SK-N-SH treated with all-trans-retinoic acid at 6 μM for 48 hours (cell line): ENCODE data around the gene ANKRD49.

Source experiments
- ATAC-seq: fragments of 200-7000 bp; cut with Tn5 transposase; 3 replicates; pipeline ENCODE4 v1.9.1; 2020; ENCODE audit warnings: mild to moderate bottlenecking, moderate library complexity
- ARNTL ChIP-seq: fragments of 450-650 bp; formaldehyde crosslinking; IDR thresholded peaks from 2 replicates; pipeline ENCODE4 v1.5.0; 2020; ENCODE audit warnings: low read depth, mild to moderate bottlenecking, moderate library complexity, borderline replicate concordance
- CREB5 ChIP-seq: fragments of 250-450 bp; sonication (Bioruptor Pico); IDR thresholded peaks from 2 replicates; pipeline ENCODE4 v1.5.1; 2020; ENCODE audit warnings: low read depth, mild to moderate bottlenecking, moderate library complexity
- CSDC2 ChIP-seq: fragments of 250-450 bp; sonication (Bioruptor Pico); IDR thresholded peaks from 2 replicates; pipeline ENCODE4 v1.5.0; 2020; ENCODE audit warnings: mild to moderate bottlenecking, moderate library complexity
- ESRRG ChIP-seq: fragments of 250-450 bp; sonication (Bioruptor Pico); IDR thresholded peaks from 2 replicates; pipeline ENCODE4 v1.6.1; 2021; ENCODE audit warnings: mild to moderate bottlenecking
- GLIS3 ChIP-seq: fragments of 250-450 bp; sonication (Bioruptor Pico); IDR thresholded peaks from 2 replicates; pipeline ENCODE4 v1.5.0; 2020; ENCODE audit warnings: mild to moderate bottlenecking, moderate library complexity
- PATZ1 ChIP-seq: fragments of 250-450 bp; sonication (Bioruptor Pico); IDR thresholded peaks from 2 replicates; pipeline ENCODE4 v1.8.0; 2020; ENCODE audit warnings: mild to moderate bottlenecking, moderate library complexity, borderline replicate concordance
- POU6F1 ChIP-seq: fragments of 250-450 bp; sonication (Bioruptor Pico); IDR thresholded peaks from 2 replicates; pipeline ENCODE4 v1.8.0; 2021; ENCODE audit warnings: low read depth, mild to moderate bottlenecking, moderate library complexity, borderline replicate concordance
- PPARA ChIP-seq: fragments of 250-450 bp; sonication (Bioruptor Pico); IDR thresholded peaks from 2 replicates; pipeline ENCODE4 v1.5.0; 2020; ENCODE audit warnings: mild to moderate bottlenecking, borderline replicate concordance
- SNAI2 ChIP-seq: fragments of 250-450 bp; sonication (Bioruptor Pico); IDR thresholded peaks from 2 replicates; pipeline ENCODE4 v1.5.0; 2020; ENCODE audit warnings: mild to moderate bottlenecking, moderate library complexity
- TCF4 ChIP-seq: fragments of 250-450 bp; sonication (Bioruptor Pico); IDR thresholded peaks from 2 replicates; pipeline ENCODE4 v1.8.0; 2021; ENCODE audit warnings: mild to moderate bottlenecking, moderate library complexity, borderline replicate concordance
- TSHZ2 ChIP-seq: fragments of 250-450 bp; sonication (Bioruptor Pico); IDR thresholded peaks from 2 replicates; pipeline ENCODE4 v1.5.0; 2020; ENCODE audit warnings: mild to moderate bottlenecking, moderate library complexity
- ZC3H10 ChIP-seq: fragments of 250-450 bp; sonication (Bioruptor Pico); IDR thresholded peaks from 2 replicates; pipeline ENCODE4 v1.5.1; 2021; ENCODE audit warnings: mild to moderate bottlenecking, moderate library complexity
- ZFP3 ChIP-seq: fragments of 250-450 bp; sonication (Bioruptor Pico); IDR thresholded peaks from 2 replicates; pipeline ENCODE4 v1.5.0; 2020; ENCODE audit warnings: mild to moderate bottlenecking, moderate library complexity
- ZFP30 ChIP-seq: fragments of 450-650 bp; formaldehyde crosslinking; IDR thresholded peaks from 2 replicates; pipeline ENCODE4 v1.5.0; 2022; ENCODE audit warnings: mild to moderate bottlenecking, moderate library complexity
- ZNF565 ChIP-seq: fragments of 450-650 bp; formaldehyde crosslinking; conservative IDR thresholded peaks from 2 replicates; pipeline ENCODE4 v1.5.0; 2020; ENCODE audit warnings: low read depth, mild to moderate bottlenecking, moderate library complexity
- ZNF70 ChIP-seq: fragments of 450-650 bp; formaldehyde crosslinking; IDR thresholded peaks from 2 replicates; pipeline ENCODE4 v1.5.0; 2020; ENCODE audit warnings: mild to moderate bottlenecking, moderate library complexity
- ZNF8 ChIP-seq: fragments of 450-650 bp; formaldehyde crosslinking; IDR thresholded peaks from 2 replicates; pipeline ENCODE4 v1.5.0; 2020; ENCODE audit warnings: mild to moderate bottlenecking, moderate library complexity

ANKRD49 gene

GRCh38 chr11:94533696-94534630 is 40.2 kb downstream of the ANKRD49 start:
- no peak for TF ChIP-seq ZNF70 (CRISPR knock-in tag)
- no peak for TF ChIP-seq ZFP3 (CRISPR knock-in tag)
- TF ChIP-seq ZNF565 (CRISPR knock-in tag) = no peak
- no peak for TF ChIP-seq ZFP30
- no peak for TF ChIP-seq ARNTL (CRISPR knock-in tag)
- TF ChIP-seq POU6F1 (CRISPR knock-in tag) = no peak
- TF ChIP-seq GLIS3 (CRISPR knock-in tag) = no peak
- no peak for TF ChIP-seq SNAI2 (CRISPR knock-in tag)
- no peak for TF ChIP-seq TCF4 (CRISPR knock-in tag)
- no peak for TF ChIP-seq ZNF8 (CRISPR knock-in tag)

GRCh38 chr11:94536386-94536785 is 42.6 kb downstream of the ANKRD49 start:
- no peak for ATAC-seq
- TF ChIP-seq CREB5 (CRISPR knock-in tag) (no peak), GLIS3 (CRISPR knock-in tag) (no peak), ZNF565 (CRISPR knock-in tag) (no peak)

More at GRCh38 chr11:94533696-94534630, 40.2 kb downstream of the ANKRD49 start:
- no peak for ATAC-seq

GRCh38 chr11:94537031-94537600 is 43.3 kb downstream of the ANKRD49 start:
- no peak for ATAC-seq
- TF ChIP-seq ZC3H10 (CRISPR knock-in tag) (no peak), CSDC2 (CRISPR knock-in tag) (no peak), TSHZ2 (CRISPR knock-in tag) (no peak)

GRCh38 chr11:94539420-94539819 is 45.6 kb downstream of the ANKRD49 start:
- no peak for ATAC-seq

More at GRCh38 chr11:94539420-94539819, 45.6 kb downstream of the ANKRD49 start:
- no peak for TF ChIP-seq POU6F1 (CRISPR knock-in tag)
- TF ChIP-seq ESRRG (CRISPR knock-in tag) = no peak
- no peak for TF ChIP-seq PATZ1 (CRISPR knock-in tag)
- TF ChIP-seq CSDC2 (CRISPR knock-in tag) = no peak
- TF ChIP-seq PPARA (CRISPR knock-in tag) = no peak
- no peak for TF ChIP-seq ZNF565 (CRISPR knock-in tag)
